ENCODE results near the gene ARHGEF19.

GRCh38 chr1:16149702-16150488, 62.6 kb downstream of the ARHGEF19 start:
- no peak for TF ChIP-seq NONO (IDR thresholded peaks at IDR 0.05; ENCODE audit: low read depth in 2 of 2, low read length in 1 of 2)
- TF ChIP-seq ARID3B (CRISPR knock-in tag; IDR thresholded peaks at IDR 0.05; ENCODE audit: borderline replicate concordance) = no peak
- TF ChIP-seq TCF7L2 (IDR thresholded peaks at IDR 0.05; ENCODE audit: low read depth, low read length) = no peak
- no peak for TF ChIP-seq ATF2 (CRISPR knock-in tag; IDR thresholded peaks at IDR 0.05)

Measured in K562 (cell line).